Transverse colon (tissue), 4 donors: ENCODE data around the gene CACNA1I.

ENCODE experiments used
- EP300 ChIP-seq: sonication (generic); formaldehyde crosslinking; IDR thresholded peaks from one replicate; pipeline ENCODE4 v1.6.1; 2017; ENCODE audit warnings: antibody characterized with exemption, low read depth
- POLR2A ChIP-seq: fragments of 450-650 bp; IDR thresholded peaks from one replicate; pipeline ENCODE4 v1.6.1; 2016; ENCODE audit warnings: antibody characterized with exemption, mild to moderate bottlenecking, moderate library complexity
- POLR2AphosphoS5 ChIP-seq, 3 donors: sonication (generic); formaldehyde crosslinking; IDR thresholded peaks; one replicate each; pipeline ENCODE4 v1.6.1; 2016; ENCODE audit warnings: antibody characterized with exemption in 3 of 3
- TF ChIP-seq, protein P1 (sequence below), 5 experiments: fragments of 200-600 bp in 3 of 5; fragments of 450-650 bp in 2 of 5; sonication (generic) in 3 of 5; IDR thresholded peaks; 1 replicate in 2 of 5; 2 replicates in 3 of 5; pipeline ENCODE4 v1.5.1; 2016 to 2017; ENCODE audit warnings: antibody characterized with exemption in 5 of 5, inconsistent platforms in 3 of 5, mild to moderate bottlenecking in 2 of 5, moderate library complexity in 1 of 5

GRCh38 chr22:39556970-39557841 is 13.3 kb upstream of the CACNA1I start:
- TF ChIP-seq POLR2AphosphoS5 (IDR thresholded peaks at IDR 0.05) = no peak
- TF ChIP-seq, protein P1, sequence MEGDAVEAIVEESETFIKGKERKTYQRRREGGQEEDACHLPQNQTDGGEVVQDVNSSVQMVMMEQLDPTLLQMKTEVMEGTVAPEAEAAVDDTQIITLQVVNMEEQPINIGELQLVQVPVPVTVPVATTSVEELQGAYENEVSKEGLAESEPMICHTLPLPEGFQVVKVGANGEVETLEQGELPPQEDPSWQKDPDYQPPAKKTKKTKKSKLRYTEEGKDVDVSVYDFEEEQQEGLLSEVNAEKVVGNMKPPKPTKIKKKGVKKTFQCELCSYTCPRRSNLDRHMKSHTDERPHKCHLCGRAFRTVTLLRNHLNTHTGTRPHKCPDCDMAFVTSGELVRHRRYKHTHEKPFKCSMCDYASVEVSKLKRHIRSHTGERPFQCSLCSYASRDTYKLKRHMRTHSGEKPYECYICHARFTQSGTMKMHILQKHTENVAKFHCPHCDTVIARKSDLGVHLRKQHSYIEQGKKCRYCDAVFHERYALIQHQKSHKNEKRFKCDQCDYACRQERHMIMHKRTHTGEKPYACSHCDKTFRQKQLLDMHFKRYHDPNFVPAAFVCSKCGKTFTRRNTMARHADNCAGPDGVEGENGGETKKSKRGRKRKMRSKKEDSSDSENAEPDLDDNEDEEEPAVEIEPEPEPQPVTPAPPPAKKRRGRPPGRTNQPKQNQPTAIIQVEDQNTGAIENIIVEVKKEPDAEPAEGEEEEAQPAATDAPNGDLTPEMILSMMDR (IDR thresholded peaks at IDR 0.05) = no peak
- TF ChIP-seq POLR2A = no peak
- no peak for TF ChIP-seq EP300
